GM12891 (cell line): ENCODE data around the gene PCNT.
A peak's percentile ranks its signal among the peaks of the same experiment; 100 is the strongest.
"Not testable (repeated sequence)": the region's sequence is repeated elsewhere in the genome, so short reads cannot be mapped to it uniquely, and the experiment has no call there.

Experiments
- DNase-seq: peaks from one replicate; pipeline ENCODE4 v3.0.0; 2011; ENCODE audit warnings: low spot score; ENCODE audit not compliant: insufficient read length
- FAIRE-seq: peaks from 2 replicates; lab custom pipeline; 2011; peaks lifted over from hg19 to GRCh38; lab: Jason Lieb, UNC
- PAX5 ChIP-seq: IDR thresholded peaks from 2 replicates; pipeline ENCODE4 v1.6.1; 2011; ENCODE audit warnings: low read length, moderate library complexity, mild to moderate bottlenecking; ENCODE audit not compliant: insufficient read depth, severe bottlenecking
- POLR2A ChIP-seq: IDR thresholded peaks from 2 replicates; pipeline ENCODE4 v1.6.1; 2011; ENCODE audit warnings: low read depth, low read length, control low read depth
- POLR2AphosphoS5 ChIP-seq: IDR thresholded peaks from 2 replicates; pipeline ENCODE4 v1.6.1; 2011; ENCODE audit warnings: low read depth, low read length, control low read depth
- POU2F2 ChIP-seq: IDR thresholded peaks from 2 replicates; pipeline ENCODE4 v1.6.1; 2011; ENCODE audit warnings: low read depth, mild to moderate bottlenecking, control low read depth, low read length, moderate library complexity
- SPI1 ChIP-seq: IDR thresholded peaks from 2 replicates; pipeline ENCODE4 v1.6.1; 2011; ENCODE audit warnings: low read depth, low read length, control low read depth
- TAF1 ChIP-seq: IDR thresholded peaks from 2 replicates; pipeline ENCODE4 v1.6.1; 2011; ENCODE audit warnings: low read depth, low read length, control low read depth

Gene PCNT

DNA sequence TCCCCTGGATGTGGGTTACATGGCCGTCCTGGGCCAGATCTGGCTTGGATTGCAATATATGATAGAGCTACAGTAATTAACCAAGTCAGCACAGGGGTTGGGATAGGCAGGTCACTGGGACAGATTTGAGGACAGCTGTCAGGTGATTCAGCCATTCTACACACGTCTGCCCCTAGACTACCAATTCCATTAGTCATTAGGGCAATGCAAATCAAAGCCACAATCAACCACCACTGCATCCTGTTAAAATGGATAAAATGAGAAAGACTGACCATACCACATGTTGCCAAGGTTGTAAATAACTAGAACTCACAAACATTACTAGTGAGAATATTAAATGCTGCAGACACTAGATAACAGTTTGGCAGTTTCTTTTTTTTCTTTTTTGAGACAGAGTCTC, 16.3 kb upstream of the PCNT start:
- no peak for TF ChIP-seq PAX5
- no peak for TF ChIP-seq SPI1
- TF ChIP-seq POLR2AphosphoS5 = no peak
- no peak for TF ChIP-seq POU2F2
- no peak for TF ChIP-seq POLR2A
- no peak for TF ChIP-seq TAF1
- DNase-seq = no peak
- FAIRE-seq = no peak

DNA sequence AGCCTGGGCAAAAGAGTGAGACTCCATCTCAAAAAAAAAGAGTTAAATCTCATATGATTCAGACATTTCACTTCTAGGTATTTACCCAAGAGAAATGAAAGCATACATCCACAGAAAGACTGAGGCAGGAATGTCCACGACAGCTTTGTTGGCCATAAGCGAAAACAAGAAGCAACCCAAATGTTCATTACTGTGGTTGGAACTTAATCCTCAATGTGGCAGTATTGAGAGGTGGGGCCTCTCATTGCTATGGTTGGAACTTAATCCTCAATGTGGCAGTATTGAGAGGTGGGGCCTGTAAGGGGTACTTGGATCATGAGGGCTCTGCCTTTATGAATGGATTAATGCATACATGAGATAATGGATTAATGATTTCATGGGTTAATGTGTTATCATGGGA, 15.5 kb upstream of the PCNT start:
- TF ChIP-seq POLR2A (no peak), TAF1 (no peak), POLR2AphosphoS5 (no peak), PAX5 (no peak), SPI1 (no peak), POU2F2 (no peak)
- DNase-seq = no peak
- FAIRE-seq = no peak

GRCh38 chr21:46310260-46310659, 13.7 kb upstream of the PCNT start:
- FAIRE-seq, DNase-seq: not testable (repeated sequence)

GRCh38 chr21:46311568-46311967, 12.4 kb upstream of the PCNT start:
- DNase-seq (no peak), FAIRE-seq (peak; percentile 89)
- TF ChIP-seq TAF1 = no peak
- TF ChIP-seq PAX5 = no peak
- no peak for TF ChIP-seq POLR2AphosphoS5
- no peak for TF ChIP-seq POLR2A
- no peak for TF ChIP-seq POU2F2
- TF ChIP-seq SPI1 = no peak

DNA sequence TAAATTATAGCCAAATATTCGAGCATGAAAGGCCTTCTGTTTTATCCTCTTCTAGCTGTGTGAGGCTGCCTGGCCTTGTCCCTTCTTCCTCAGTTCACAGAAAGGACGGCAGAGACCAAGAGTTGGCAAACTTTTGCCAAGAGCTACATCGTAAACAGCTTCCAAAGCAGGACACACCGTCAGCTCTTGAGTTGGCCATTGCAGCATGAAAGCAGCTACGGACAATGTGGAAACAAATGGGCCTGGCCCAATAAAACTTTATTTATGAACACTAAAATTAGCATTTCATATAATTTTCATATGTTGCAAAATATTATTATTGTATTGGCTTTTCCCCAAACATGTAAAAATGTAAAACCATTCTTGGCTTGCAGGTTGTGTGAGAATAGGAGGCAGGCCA, 11.0 kb upstream of the PCNT start:
- FAIRE-seq (no peak), DNase-seq (no peak)
- TF ChIP-seq POU2F2 = no peak
- TF ChIP-seq TAF1 = no peak
- no peak for TF ChIP-seq POLR2A
- no peak for TF ChIP-seq PAX5
- TF ChIP-seq SPI1 = no peak
- no peak for TF ChIP-seq POLR2AphosphoS5

DNA sequence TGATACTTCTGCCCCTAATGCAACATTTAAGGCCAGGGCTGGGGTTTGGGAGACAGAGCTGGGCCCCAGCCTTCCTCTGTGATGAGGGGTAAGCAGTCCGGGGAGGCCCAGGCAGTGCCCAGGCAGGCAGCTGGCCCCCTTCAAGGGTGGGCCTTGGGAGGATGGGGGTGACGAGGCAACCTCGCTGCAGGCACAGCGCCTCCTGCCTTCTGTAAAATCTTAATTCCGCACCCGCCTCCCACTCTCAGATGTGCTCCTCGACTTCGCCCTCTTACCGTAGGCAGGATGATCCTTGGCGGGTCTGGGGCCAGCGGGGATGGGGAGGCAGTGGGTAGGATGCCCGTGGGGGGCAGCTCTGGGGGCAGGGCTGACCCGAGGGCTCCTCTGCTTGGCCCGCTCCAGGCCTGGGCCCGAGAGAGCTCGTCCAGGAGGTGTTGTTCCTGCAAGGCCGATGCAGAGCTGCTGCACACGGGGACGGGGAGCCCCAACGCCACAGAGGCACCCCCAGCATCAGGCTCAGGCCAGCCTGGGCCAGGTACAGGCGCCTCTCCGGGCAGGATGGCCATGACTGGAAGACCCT, 9.4 kb upstream of the PCNT start:
- TF ChIP-seq POU2F2 (no peak), POLR2A (no peak), SPI1 (no peak)
- FAIRE-seq (no peak), DNase-seq (no peak)

- DNase-seq (no peak), FAIRE-seq (no peak)
- TF ChIP-seq POU2F2 = no peak
- no peak for TF ChIP-seq SPI1
- no peak for TF ChIP-seq POLR2A
- TF ChIP-seq POLR2AphosphoS5 = no peak
- TF ChIP-seq PAX5 = no peak
- TF ChIP-seq TAF1 = no peak
Observed at GRCh38 chr21:46316708-46317324, 7.1 kb upstream of the PCNT start.

DNA sequence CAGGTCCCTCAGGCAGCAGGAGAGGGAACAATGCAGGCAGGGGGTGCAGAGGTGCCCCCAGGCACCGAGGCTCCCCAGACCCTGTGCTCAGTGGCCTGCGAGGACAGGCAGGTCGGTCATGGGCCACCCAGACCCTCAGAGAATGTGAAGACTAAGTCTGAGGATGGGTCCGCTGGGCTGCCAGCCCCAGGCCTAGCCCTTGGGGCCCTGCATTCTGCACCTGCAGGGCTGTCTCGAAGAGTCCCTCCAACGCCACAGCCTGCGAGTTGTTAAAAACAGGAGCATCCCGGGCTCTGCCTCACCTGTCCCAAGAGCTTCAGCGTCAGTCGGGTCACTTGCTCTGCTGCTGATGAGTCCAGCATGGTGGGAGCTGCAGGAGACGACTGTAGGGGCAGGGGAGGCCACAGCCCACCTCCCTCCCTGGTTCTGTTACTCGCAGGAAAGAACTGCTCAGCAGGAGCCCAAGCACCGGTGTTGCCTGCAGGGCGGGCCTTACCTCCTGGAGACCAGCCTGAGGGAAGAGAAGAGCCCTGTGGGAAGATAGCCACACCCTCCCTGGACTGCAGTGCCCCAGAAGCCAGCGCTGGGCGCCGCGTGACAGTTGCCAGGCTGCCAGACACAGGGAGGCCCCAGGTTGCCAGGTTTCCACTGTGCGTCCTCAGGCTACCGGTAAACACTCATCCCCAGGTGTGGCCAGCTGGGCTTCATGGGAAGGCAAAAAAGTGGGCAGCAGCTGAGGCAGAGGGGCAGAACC, 6.1 kb upstream of the PCNT start:
- no peak for DNase-seq
- TF ChIP-seq PAX5 = no peak
- TF ChIP-seq POU2F2 = no peak
- TF ChIP-seq TAF1 = no peak
- no peak for TF ChIP-seq POLR2AphosphoS5
- no peak for TF ChIP-seq SPI1
- TF ChIP-seq POLR2A = no peak
- FAIRE-seq = no peak

GRCh38 chr21:46318464-46318845, 5.5 kb upstream of the PCNT start:
- TF ChIP-seq TAF1 (no peak), POU2F2 (no peak), POLR2A (no peak), SPI1 (no peak), POLR2AphosphoS5 (no peak), PAX5 (no peak)
- no peak for FAIRE-seq
- DNase-seq = no peak
